Activated T-cell treated with anti-CD3 and anti-CD28 coated beads, Interleukin-2, amount 50 U/mL, for 4 hours (primary cell): ENCODE data around the gene EGF. TPM values are rescaled to one million over a fixed set of nuclear protein-coding genes. Genes with fewer than 3 reads are reported as not detected.
A peak's percentile ranks its signal among the peaks of the same experiment; 100 is the strongest.
"Not testable (repeated sequence)": the region's sequence is repeated elsewhere in the genome, so short reads cannot be mapped to it uniquely, and the experiment has no call there.

Experiments used
- ATAC-seq, 2 donors: fragments of 200-7000 bp; cut with Tn5 transposase; one replicate each; pipeline ENCODE4 v1.10.0; 2021
- DNase-seq: peaks from one replicate; pipeline ENCODE4 v3.0.0-alpha.2; 2020
- H3K27me3 Mint-ChIP-seq: one replicate; pipeline ENCODE4 v1.8.0; 2021; ENCODE audit warnings: low read depth, mixed read lengths
- H3K36me3 Mint-ChIP-seq: one replicate; pipeline ENCODE4 v1.8.0; 2022; ENCODE audit warnings: mixed read lengths; ENCODE audit not compliant: insufficient read depth
- H3K4me1 Mint-ChIP-seq: one replicate; pipeline ENCODE4 v1.8.0; 2021; ENCODE audit warnings: low read depth, mixed read lengths
- H3K4me3 Mint-ChIP-seq: one replicate; pipeline ENCODE4 v1.8.0; 2021; ENCODE audit warnings: mild to moderate bottlenecking, moderate library complexity, mixed read lengths
- H3K9me3 Mint-ChIP-seq: one replicate; pipeline ENCODE4 v1.8.0; 2021; ENCODE audit warnings: mixed read lengths
- total RNA-seq, 3 donors: library from RNA; stranded (reverse); gene quantifications; one replicate each; pipeline ENCODE4 v1.2.1, GENCODE V29; 2021

The EGF gene
- total RNA-seq, 3 donors from 2014 or later: 0.16 to 0.49 (median 0.48) TPM

DNA sequence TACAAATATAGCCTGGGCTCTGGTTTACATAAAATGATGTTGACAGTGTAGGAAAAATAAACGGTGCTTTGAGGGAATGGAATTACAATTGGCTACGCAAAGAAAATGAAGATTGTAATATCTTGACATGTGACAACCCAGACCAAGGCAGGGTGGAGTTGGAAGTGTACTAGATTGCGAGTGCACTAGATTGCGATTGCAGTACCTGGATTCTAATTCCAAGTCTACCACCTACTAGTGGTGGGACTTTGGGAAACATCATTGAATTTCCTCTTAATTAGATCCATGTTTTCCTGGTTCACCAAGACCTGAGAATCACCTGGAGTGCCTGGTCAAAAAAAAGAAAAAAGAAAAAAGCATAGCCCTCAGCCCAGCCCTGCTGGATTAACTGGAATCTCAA is 18.6 kb downstream of the EGF start:
- ATAC-seq: no peak
- Mint-ChIP-seq H3K4me1 (no peaks in the 10 kb centered on the region), H3K27me3 (no peaks in the 10 kb centered on the region), H3K9me3 (no peaks in the 10 kb centered on the region), H3K36me3 (no peaks in the 10 kb centered on the region), H3K4me3 (no peak overlapping the region)
- DNase-seq: no peak

- DNase-seq, H3K4me3 Mint-ChIP-seq, H3K36me3 Mint-ChIP-seq, ATAC-seq, H3K9me3 Mint-ChIP-seq, H3K4me1 Mint-ChIP-seq: not testable (repeated sequence)
- H3K27me3 Mint-ChIP-seq: peaks cover 24% of the 10 kb centered on the region
These were observed 24.7 kb downstream of the EGF start for GRCh38 chr4:109937352-109937751.

GRCh38 chr4:109939190-109939589 is 26.5 kb downstream of the EGF start:
- Mint-ChIP-seq H3K27me3 (peaks cover 28% of the 10 kb centered on the region), H3K4me3 (no peak overlapping the region), H3K36me3 (no peaks in the 10 kb centered on the region), H3K4me1 (no peaks in the 10 kb centered on the region), H3K9me3 (no peaks in the 10 kb centered on the region)
- DNase-seq: no peak
- ATAC-seq: no peak

GRCh38 chr4:109942292-109942926 is 29.7 kb downstream of the EGF start:
- H3K27me3 Mint-ChIP-seq: peaks cover 25% of the 10 kb centered on the region
- ATAC-seq (no peak), DNase-seq (no peak)
- H3K36me3 Mint-ChIP-seq: no peaks in the 10 kb centered on the region
- H3K4me3 Mint-ChIP-seq: no peak overlapping the region
- no peaks in the 10 kb centered on the region for H3K9me3 Mint-ChIP-seq
- H3K4me1 Mint-ChIP-seq: peaks cover 6% of the 10 kb centered on the region

DNA sequence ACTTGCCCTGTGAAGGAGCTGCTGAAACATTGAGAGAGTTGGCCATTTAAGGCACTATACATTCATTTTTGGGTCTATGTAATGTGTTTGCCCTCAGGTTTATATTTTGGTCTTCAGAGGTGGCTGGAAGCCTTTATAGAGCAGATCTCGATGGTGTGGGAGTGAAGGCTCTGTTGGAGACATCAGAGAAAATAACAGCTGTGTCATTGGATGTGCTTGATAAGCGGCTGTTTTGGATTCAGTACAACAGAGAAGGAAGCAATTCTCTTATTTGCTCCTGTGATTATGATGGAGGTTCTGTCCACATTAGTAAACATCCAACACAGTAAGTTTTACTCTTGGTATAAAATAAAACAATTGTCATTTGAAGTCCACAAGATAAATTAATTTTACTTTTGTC is 31.1 kb downstream of the EGF start:
- peaks cover 15% of the 10 kb centered on the region for H3K4me1 Mint-ChIP-seq
- peaks cover 14% of the 10 kb centered on the region for H3K27me3 Mint-ChIP-seq
- ATAC-seq (no peak), DNase-seq (no peak)
- no peaks in the 10 kb centered on the region for H3K9me3 Mint-ChIP-seq
- no peak overlapping the region for H3K4me3 Mint-ChIP-seq
- no peaks in the 10 kb centered on the region for H3K36me3 Mint-ChIP-seq

GRCh38 chr4:109944591-109944990 is 31.9 kb downstream of the EGF start:
- Mint-ChIP-seq H3K4me3 (no peak overlapping the region), H3K4me1 (peaks cover 18% of the 10 kb centered on the region), H3K9me3 (no peaks in the 10 kb centered on the region), H3K36me3 (no peaks in the 10 kb centered on the region), H3K27me3 (peaks cover 6% of the 10 kb centered on the region)
- DNase-seq (no peak), ATAC-seq (no peak)

GRCh38 chr4:109945056-109945455 is 32.4 kb downstream of the EGF start:
- Mint-ChIP-seq H3K4me1 (peaks cover 20% of the 10 kb centered on the region), H3K36me3 (no peaks in the 10 kb centered on the region), H3K4me3 (peak overlapping the region; percentile 4), H3K27me3 (peaks cover 6% of the 10 kb centered on the region), H3K9me3 (no peaks in the 10 kb centered on the region)
- peak; percentile 32 to 36 for ATAC-seq
- peak; percentile 7 for DNase-seq

DNA sequence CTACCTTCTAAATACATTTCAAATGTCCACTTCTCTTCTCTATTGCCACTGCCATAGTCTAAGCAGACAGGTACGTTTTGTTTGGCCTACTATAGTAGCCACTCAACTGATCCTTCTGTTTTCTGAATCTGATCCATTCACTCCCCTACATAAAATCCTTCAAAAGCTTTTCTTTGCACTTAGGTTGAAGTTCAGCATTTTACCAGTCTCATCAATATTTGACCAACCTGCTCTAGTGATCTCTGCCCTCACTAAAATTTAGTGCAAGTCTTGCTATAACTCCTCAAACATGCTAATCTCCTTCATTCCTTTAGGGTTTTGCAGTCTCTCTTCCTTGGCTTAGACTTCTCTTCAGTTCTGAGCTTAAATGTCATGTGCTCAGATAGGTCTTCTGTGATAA is 33.4 kb downstream of the EGF start:
- ATAC-seq (no peak), DNase-seq (no peak)
- H3K27me3 Mint-ChIP-seq: peaks cover 6% of the 10 kb centered on the region
- peaks cover 22% of the 10 kb centered on the region for H3K4me1 Mint-ChIP-seq
- no peak overlapping the region for H3K4me3 Mint-ChIP-seq
- no peaks in the 10 kb centered on the region for H3K36me3 Mint-ChIP-seq
- no peaks in the 10 kb centered on the region for H3K9me3 Mint-ChIP-seq

GRCh38 chr4:109947457-109947856 is 34.8 kb downstream of the EGF start:
- DNase-seq (no peak), ATAC-seq (peak; percentile 82 to 83)
- Mint-ChIP-seq H3K9me3 (no peaks in the 10 kb centered on the region), H3K36me3 (no peaks in the 10 kb centered on the region), H3K27me3 (peaks cover 3% of the 10 kb centered on the region), H3K4me1 (peaks cover 22% of the 10 kb centered on the region), H3K4me3 (no peak overlapping the region)

- H3K36me3 Mint-ChIP-seq: no peaks in the 10 kb centered on the region
- H3K27me3 Mint-ChIP-seq: no peaks in the 10 kb centered on the region
- DNase-seq (no peak), ATAC-seq (peak; percentile 51 to 68)
- no peaks in the 10 kb centered on the region for H3K9me3 Mint-ChIP-seq
- H3K4me3 Mint-ChIP-seq: no peak overlapping the region
- H3K4me1 Mint-ChIP-seq: peaks cover 22% of the 10 kb centered on the region
These were observed 35.2 kb downstream of the EGF start for GRCh38 chr4:109947918-109948317.

- H3K9me3 Mint-ChIP-seq, H3K27me3 Mint-ChIP-seq, H3K4me3 Mint-ChIP-seq, DNase-seq, H3K36me3 Mint-ChIP-seq: not testable (repeated sequence)
- peaks cover 22% of the 10 kb centered on the region for H3K4me1 Mint-ChIP-seq
- ATAC-seq: peak; percentile 34 to 36
These were observed 36.5 kb downstream of the EGF start for GRCh38 chr4:109949099-109949718.

DNA sequence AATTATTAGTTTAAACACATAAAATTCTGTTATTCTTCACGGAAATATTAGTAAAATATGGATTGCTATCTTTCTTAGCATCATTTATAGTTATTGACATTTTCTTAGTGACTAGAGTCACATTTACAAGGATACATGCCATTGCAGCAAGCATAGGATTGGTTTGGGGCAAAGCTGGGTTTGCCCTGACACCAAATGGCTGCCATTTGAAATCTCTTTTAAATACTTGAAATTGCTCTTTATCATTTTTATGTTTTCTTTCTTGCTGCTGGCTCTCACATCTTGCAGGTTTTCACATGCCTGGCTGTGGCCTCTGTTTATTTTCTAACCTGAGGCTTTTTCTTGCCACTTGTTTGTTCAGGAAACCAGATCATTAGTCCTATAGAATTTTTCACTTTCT is 39.9 kb downstream of the EGF start:
- Mint-ChIP-seq H3K4me1 (peaks cover 15% of the 10 kb centered on the region), H3K9me3 (no peaks in the 10 kb centered on the region), H3K36me3 (no peaks in the 10 kb centered on the region), H3K27me3 (peaks cover 2% of the 10 kb centered on the region), H3K4me3 (no peak overlapping the region)
- DNase-seq (no peak), ATAC-seq (no peak)

- DNase-seq (no peak), ATAC-seq (no peak)
- Mint-ChIP-seq H3K9me3 (no peaks in the 10 kb centered on the region), H3K27me3 (peaks cover 2% of the 10 kb centered on the region), H3K4me3 (no peak overlapping the region), H3K4me1 (peaks cover 7% of the 10 kb centered on the region), H3K36me3 (no peaks in the 10 kb centered on the region)
These were observed 40.9 kb downstream of the EGF start for GRCh38 chr4:109953556-109953955.

DNA sequence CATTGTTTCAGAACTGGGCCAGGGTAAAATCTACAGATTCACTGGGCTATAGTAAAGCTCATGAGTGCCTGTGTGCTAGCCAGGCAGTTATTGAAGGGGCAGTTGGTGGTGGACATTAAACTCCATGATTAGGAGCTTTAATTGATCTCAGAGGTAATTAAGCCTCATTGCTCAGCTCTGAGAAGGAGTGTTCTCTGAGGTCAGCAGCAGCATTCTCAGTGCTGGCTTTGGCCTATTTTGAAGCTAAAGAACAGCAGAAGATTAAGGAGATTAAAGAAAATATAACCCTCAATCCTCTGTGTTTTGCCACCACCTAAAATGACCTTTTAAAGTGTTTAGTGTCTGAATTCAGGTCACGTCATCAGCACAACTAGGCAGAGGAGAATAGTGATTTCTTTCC is 42.5 kb downstream of the EGF start:
- DNase-seq (no peak), ATAC-seq (no peak)
- Mint-ChIP-seq H3K4me3 (no peak overlapping the region), H3K4me1 (peaks cover 3% of the 10 kb centered on the region), H3K9me3 (no peaks in the 10 kb centered on the region), H3K36me3 (no peaks in the 10 kb centered on the region), H3K27me3 (peaks cover 12% of the 10 kb centered on the region)

GRCh38 chr4:109957227-109957626 is 44.5 kb downstream of the EGF start:
- DNase-seq (no peak), ATAC-seq (no peak)

More at GRCh38 chr4:109957227-109957626, 44.5 kb downstream of the EGF start:
- H3K27me3 Mint-ChIP-seq: peaks cover 14% of the 10 kb centered on the region
- H3K4me1 Mint-ChIP-seq: no peaks in the 10 kb centered on the region
- no peak overlapping the region for H3K4me3 Mint-ChIP-seq
- no peaks in the 10 kb centered on the region for H3K36me3 Mint-ChIP-seq
- H3K9me3 Mint-ChIP-seq: no peaks in the 10 kb centered on the region
